ENCODE data around the gene RBM47.
A peak's percentile ranks its signal among the peaks of the same experiment; 100 is the strongest.
"Not testable (repeated sequence)": the region's sequence is repeated elsewhere in the genome, so short reads cannot be mapped to it uniquely, and the experiment has no call there.

Gene RBM47

DNA sequence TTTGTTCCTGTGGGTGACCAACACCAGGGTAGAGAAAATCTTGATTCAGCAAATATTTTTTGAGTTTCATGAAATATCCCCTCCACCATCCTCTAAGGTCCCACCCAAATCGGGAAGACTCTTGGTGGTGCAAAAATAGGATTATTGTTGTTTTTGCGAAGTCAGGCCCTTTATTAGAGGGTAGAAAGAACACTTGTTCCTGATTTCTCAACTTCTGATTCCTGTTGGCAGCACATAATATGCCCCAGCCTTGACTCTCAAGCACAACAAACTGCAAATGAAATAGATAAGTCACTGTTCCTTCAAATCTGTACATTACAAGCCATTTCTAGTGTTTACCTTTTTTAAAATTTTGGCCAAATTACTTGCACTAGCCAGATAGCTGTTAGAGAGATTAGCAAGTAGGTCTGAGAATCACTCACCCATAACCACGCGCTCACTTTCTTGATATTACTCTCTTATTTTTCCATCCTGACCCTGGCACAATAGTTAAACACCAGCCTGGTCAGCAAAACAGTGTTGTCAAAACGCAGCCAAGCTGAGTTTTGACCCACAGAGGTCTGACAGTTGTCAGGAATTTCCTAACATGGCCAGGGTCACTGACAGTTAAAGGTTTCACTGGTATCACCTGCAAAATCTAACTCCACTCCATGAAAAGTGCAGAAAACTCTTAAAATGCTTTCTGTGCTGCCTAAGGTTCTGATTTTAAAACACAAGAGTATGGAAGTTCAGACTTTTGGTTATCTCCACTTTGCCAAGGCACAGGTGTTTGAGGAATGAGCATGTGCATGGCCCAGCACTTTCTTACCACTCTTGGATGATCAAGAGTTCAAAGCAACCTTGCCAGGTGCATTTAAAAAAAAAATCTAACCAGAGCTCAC, 69.8 kb downstream of the RBM47 start:
- DNase-seq = no peak

DNA sequence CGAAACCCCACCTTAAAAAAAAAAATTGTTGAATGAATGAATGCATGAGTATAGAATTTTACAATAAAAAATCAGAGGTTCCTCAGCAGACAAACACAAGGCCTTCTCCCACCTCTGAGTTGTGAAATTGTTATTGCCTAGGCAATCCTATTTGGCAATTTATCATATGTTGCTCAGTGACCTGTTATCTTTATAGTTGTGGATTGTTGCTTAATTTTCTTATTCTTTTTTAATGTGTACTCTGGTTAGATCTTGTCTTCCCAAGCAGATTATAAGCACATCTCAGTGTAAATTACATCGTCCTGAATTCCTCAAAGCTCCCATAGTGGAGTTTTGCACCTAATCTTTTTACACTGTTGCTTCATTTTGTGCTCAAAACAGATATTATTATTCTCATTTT, 71.9 kb downstream of the RBM47 start:
- no peak for DNase-seq

DNA sequence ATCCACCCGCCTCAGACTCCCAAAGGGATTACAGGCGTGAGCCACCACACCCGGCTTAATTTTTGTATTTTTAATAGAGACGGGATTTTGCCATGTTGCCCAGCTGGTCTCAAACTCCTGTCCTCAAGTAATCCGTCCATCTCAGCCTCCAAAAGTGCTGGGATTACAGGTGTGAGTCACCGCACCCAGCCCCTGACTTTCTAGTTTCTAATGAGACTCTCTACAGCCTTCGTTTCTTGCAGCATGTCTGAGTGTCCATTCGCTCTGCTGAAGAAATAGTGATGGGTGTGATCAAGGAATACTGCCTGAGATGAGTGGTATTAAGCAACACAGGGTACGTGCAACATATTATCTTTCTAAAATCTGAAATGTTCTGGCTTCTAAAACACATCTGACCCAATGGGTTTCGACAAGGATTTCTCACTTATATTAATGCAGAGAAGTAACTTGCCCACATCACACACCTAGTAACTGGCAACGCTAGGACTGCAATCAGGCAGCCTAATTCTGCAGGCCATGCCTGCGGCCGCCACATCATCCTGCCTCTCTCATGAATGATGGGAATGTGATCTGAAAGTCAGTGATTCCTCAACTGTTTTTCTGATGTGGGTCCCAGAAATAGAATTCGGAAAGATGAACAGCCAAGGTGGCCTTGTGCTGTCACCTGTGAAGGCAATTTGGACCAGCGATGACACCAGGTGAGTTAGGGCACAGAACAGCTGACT, 74.3 kb downstream of the RBM47 start:
- no peak for DNase-seq

DNA sequence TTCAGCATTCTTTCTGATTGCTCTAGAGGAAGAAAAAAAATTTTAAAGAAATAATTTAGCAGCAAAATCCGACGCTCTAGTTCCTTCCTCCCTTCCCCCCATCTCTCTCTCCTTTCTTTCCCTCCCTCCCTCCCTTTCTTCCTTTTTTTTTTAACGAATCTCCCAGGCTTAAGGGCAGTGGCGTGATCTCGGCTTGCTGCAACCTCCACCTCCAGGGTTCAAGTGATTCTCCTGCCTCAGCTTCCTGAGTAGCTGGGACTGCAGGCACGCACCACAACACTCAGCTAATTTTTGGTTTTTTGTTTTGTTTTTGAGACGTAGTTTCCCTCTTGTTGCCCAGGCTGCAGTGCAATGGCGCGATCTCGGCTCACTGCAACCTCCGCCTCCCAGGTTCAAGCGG, 75.0 kb downstream of the RBM47 start:
- DNase-seq = not testable (repeated sequence)

DNA sequence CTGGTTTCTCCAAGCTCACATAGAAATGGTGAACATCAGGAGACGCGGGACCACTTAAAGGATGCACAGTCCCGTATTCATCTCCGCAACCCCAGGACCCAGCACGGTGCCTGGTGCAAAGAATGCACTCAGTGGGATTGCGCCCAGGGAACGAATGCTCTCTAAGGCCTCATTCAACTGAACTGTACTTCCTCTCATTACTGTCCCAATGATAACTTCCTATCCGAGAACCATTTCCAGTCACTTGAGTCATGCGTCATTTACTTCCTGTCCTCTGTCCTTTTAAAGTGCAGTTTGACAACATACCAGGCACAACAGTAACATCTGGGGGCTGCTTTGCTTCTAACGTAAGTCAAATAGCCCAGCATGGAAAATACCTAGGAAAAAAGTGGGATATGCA, 75.7 kb downstream of the RBM47 start:
- no peak for DNase-seq

- no peak for DNase-seq
Measured at GRCh38 chr4:40552536-40552935, 77.1 kb downstream of the RBM47 start.

GRCh38 chr4:40551568-40552136, 78.0 kb downstream of the RBM47 start:
- DNase-seq = not testable (repeated sequence)

GRCh38 chr4:40550948-40551462, 78.7 kb downstream of the RBM47 start:
- DNase-seq = peak; percentile 62

GRCh38 chr4:40550196-40550595, 79.5 kb downstream of the RBM47 start:
- no peak for DNase-seq

DNA sequence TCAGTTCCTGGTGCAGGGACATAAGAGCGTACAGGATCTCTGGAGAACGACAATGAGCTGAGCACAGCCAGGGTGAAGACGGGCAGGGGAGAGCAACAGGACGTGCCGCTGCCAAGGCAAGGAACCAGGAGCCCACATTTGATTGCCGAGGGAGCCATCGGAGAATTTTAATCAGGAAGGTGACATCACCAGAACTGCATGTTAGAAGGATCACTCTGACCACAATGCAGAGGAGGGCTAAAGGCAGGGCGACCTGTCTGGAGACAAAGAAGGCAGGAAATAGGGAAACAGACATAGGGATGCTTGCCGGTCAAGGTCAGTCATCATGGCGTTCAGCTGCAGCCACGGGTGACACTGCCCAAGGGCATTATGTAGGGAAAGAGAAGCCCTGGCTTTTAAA, 81.4 kb downstream of the RBM47 start:
- DNase-seq = no peak

DNA sequence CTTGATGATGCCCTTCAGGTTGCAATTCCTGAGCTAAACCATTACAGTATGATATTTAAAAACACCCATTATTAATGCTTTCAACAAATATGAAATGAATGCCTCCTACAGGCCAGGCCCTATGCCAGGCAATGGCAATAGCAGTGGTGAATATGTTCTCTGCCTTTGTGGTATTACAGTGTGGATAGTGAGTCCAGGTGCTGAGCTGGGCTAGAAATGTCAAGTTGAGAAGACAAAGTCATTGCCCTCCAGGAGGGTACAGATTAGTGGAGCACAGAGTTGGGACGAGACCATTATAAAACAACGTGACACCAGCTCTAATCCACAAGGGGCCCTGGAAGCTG, 81.9 kb downstream of the RBM47 start:
- no peak for DNase-seq

DNA sequence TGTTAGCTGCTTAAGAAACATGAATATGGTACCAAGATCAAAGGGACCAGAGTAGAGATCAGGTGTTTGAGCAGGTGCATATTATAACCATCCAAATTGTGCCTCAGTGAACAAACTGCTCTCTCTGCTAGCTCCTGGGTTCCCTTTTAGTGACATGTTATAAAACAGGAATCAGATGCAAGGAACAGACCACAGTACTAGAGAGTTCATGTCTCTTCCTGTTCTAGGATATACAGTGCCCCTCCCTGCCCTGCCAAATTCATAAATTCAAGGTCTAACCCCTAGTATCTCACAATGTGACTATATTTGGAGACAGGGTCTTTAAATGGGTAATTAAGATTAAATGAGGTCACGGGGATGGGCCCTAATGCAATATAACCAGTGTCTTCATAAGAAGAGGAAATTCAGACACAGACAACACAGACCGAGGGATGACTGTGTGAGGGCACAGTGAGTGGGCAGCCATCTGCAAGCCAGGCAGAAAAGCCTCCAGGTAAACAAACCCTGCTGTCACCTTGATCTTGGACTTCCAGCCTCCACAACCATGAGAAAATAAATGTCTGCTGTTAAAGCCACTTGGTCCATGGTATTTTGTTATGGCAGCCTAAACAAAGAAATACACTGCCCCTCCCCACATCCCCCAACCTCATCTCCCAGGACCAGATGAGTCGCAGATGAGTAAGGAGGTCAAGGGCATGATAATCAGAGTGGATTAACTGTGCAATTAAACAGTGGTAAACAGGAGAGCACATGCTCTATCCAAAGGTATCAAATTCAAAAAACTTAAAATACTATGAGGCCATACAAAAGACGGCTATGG, 82.5 kb downstream of the RBM47 start:
- DNase-seq = no peak

GRCh38 chr4:40546506-40546905, 83.2 kb downstream of the RBM47 start:
- DNase-seq = peak; percentile 33

DNA sequence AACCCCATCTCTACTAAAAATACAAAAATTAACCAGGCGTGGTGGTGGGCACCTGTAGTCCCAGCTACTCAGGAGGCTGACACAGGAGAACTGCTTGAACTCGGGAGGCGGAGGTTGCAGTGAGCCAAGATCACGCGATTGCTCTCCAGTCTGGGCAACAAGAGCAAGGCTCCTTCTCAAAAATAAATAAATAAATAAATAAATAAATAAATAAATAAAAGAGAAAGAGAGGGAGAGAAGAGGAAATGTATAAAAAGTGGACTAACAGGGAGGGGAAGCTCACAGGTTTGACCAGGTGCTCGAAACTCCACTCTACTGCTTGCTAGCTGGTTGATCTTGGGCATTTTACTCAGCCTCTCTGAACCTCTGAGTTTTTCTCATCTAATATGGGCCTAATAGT, 84.2 kb downstream of the RBM47 start:
- not testable (repeated sequence) for DNase-seq

- no peak for DNase-seq
Measured at GRCh38 chr4:40544221-40544620, 85.4 kb downstream of the RBM47 start.

DNA sequence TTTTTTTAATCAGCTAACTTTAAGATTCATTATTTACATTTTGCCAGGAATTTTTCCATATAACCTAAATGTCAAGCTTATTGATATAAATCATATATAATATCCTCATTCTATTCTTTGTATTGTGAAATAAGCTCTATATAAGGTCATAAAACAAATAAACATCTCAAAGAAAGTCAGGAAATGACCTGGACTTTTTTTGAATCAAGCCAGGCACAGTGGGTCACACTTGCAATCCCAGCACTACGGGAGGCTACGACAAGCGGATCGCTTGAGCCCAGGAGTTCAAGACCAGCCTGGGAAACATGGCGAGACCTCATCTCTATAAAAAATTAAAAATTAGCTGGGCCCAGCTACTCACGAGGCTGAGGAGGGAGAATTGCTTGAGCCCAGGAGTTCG, 88.9 kb downstream of the RBM47 start:
- no peak for DNase-seq

DNA sequence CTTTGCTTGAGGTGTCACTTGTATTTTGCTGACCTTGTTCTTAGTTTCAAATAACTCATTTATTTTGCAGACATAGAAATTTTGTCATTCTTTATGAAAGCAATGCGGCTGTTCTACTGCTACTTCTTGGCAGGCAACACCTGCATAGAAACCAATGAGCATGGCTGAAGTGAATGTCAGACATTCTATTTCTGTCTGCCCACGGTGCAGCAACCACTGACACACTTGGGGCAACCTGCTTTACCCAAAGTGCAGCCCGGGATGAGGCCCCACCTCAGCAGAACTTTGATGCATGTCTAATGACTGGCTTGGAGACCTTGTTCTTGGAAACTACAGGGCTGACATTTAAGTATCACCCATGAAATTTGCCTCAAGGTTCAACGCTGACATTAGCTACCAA, 93.6 kb downstream of the RBM47 start:
- no peak for DNase-seq

DNA sequence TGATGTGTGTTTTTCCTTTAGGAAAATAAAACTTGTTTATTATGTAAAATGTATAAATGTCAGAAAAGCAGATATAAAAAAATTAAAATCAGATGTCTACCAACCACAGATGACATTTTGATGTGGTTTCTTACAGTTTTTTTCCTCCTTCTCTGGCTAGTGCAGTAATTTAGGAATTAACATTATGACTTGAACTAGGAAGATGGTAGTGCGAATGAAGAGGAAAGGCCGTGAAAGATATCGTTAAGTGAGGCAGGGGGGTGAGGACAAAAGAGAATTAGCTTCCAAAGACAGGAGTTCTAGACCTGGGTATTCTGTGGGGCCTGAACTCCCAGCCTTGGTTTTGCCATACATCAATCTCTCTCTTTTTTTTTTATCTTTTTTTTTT, 98.0 kb downstream of the RBM47 start:
- DNase-seq = no peak

DNA sequence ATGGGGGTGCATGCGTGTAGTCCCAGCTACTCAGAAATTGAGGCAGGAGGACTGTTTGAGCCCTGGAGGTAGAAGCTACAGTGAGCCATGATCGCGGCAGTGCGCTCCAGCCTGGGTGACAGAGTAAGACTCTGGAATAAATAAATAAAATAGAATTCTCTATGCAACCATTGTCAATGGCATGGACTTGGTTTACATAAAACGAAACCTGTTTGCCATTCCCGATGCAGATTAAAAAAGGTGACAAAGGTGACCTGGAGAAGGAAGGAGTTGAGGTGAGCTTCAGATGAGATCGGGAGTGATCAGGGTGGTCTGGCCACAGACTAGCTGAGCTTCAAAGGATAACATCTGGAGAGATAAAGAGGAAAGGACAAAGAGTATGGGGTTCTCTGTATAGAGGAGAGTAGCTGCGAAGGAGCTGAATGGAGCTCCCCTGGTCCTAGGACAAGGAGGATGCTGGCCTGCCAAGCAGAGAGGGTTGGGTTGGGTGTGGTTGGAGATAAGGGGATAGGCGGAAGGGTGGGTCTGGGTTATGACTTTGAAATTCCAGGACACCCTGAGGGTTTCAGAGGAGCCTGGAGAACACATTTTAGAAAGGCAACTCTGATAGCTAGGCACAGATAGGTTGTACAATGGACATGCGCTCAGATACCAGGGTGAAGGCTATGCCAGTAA, 98.6 kb downstream of the RBM47 start:
- DNase-seq = no peak

DNA sequence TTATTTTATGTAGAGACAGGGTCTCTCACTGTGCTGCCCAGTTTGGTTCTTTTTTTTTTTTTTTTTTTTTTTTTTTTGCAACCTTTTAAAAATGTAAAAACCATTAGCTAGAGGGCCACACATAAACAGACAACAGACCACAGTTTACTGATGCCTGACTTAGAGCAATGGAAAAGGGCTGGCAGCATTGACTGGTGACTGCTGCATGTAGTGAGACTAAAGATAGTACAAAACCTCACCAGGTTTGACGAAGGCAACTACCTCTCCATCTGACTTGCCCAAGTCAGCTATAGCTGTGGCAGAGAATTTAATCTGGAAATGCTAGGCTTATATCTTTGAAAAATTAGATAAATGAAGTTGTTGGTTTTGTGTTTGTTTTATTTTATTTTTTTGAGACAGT, 102.9 kb downstream of the RBM47 start:
- no peak for DNase-seq

DNA sequence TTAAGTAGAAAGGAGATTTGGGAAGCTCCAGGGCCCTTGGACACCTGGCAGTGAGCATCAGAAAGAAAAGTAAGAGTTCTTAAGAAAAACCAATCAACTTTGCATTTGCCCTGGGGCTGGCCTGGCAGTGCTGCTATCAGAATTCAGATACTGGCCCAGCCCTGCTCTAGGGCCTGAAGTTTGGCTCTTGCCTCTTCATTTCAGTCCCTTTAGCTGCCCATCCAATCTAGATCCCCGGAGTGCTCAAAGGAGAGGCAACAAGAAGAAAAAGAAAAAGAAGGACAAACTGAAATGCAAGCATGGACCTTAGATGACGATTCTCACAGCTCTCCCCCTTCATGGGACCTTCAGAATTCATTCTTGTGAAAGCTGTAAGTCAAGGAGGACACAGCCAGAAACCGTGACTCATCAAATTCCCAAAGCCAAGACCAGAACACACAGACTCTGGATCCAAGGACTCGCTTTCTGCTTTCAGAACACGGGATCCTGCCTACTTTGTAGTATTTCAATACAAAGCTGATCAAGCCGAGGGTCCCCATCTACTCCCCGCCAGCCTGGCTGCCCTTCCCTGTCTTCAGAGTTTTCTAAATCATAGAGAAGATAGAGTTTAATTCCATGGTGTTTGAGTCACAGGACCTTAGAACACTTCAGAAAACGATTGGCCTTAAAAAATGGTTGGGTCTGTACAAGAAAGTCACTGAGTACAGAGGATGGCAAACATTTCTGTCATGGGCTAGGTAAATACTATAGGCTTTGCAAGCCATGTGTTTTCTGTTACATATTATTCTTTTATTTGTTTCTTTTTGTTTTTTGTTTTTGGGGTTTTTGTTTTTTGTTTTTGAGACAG, 103.7 kb downstream of the RBM47 start:
- DNase-seq = no peak
